HG03135 (cell line): ENCODE measurements around the gene MORN1.
A peak's percentile ranks its signal among the peaks of the same experiment; 100 is the strongest.

Experiments
- ATAC-seq: cut with Tn5 transposase; IDR thresholded peaks from one replicate; pipeline ENCODE4 v1.9.1; 2021; ENCODE audit warnings: mild to moderate bottlenecking, moderate library complexity; ENCODE audit not compliant: unreplicated experiment

MORN1 gene

DNA sequence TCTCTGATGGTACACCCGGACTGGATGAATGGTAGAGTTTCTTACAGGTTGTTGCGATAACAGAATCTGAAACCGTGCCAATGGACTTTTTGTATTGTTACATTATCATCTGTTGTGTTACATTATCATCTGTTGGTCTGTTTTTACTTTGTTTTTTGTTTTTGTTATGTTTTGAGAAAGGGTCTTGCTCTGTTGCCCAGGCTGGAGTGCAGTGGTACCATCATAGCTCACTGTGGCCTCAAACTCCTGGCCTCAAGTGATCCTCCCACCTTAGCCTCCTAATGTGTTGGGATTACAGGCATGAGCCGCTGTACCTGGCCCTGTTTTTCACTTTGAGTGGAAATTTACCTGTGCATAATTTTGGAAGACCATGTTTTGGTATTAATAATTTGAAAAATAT lies 31.2 kb upstream of the MORN1 start:
- ATAC-seq = no peak

DNA sequence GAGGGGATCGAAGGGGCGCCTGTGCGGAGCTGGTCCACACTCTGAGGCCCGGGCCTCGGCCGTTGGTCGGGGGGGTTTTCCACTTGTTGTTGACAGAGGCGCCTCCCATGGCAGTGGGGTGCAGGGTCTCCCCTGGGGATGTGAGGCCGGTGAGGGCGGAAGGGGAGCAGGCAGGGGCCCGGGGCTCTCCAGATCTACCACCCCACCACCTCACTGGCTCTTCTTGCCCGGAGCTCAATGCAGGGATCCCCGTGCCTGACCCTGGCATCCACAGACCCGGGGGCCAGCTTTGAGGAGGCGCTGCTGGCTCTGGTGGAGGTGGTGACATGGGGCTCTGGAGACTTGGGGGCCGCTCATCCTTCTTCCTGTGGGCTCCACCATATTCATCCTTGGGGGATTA lies 28.1 kb upstream of the MORN1 start:
- ATAC-seq = no peak

DNA sequence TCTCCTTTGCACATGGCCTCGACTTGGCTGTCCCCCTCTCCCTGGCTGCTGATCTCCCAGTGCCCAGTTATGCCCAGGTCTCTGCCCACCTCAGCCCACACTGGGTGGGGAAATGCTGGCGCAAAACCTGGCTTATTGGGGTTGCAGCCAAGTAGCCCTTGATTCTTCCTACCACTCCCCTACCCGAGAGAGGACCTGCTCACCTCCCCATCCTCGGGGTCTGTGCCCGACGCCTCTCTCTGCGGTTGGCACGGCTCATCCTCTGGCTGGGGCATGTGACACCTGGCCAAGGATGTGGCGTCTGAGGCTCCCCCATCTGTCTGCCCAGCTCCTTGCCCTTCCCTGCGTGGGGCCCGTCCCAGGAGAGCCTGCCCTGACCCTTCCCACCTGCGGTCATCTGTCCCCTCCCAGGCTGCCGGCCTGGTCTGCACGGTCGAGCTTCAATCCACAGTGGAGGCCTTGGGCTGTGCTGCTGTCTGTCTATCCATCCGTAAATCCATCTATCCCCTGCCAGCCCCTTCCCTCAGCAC lies 27.5 kb upstream of the MORN1 start:
- no peak for ATAC-seq

DNA sequence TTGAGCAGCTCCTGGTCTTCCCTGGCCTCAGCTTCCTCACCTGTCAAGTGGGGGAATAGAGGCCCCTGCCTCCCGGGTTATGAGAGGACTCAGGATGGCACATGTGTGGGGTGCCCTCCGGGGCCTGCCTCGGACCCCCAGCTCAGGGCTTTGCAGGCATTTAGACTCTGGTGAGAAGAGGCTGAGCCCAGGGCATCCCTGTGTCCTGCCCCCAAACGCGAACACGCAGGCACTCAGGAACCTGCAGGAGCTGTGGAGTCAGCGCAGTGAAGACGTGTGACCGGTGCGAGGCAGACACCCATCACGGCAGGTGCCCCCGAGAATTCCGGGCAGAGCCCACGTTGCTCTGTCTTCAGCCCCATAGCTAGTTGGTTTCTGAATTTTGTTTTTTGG lies 26.5 kb upstream of the MORN1 start:
- ATAC-seq = no peak

DNA sequence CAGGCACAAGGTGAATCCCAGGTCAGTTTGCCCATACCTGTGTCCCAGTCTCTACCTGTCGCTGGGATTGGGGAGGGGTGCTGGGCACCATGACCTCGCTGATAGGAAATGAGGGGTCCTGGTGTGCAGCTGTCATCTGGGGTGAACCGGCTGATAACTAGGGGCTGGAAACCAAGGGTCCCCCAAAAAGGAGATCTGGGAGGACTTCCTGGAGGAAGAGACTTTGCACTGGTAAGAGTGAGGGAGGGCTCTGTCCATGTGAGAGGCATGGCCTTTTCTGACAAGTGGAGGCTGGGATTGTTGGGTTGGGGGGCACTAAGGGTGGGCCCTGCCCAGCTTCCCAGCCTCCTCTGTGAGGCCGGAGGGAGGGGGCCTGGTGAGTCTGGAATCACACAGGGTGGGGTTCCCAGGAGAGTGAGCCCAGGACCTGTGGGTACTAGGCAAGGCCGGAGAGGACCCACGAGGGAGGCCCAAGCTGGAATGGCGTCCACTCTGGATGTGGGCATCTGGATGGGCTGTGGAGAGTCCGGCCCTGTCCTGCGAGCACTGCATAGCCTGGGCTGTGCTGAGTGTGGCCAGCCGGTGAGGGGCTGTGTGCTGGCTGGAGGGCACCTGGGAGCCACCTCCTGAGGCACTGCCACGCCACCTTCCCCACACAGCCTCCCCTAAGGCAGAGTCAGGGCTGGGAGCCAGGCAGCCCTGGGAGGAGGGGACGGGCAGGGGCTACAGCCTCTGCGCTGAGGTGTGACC lies 25.9 kb upstream of the MORN1 start:
- ATAC-seq = no peak

DNA sequence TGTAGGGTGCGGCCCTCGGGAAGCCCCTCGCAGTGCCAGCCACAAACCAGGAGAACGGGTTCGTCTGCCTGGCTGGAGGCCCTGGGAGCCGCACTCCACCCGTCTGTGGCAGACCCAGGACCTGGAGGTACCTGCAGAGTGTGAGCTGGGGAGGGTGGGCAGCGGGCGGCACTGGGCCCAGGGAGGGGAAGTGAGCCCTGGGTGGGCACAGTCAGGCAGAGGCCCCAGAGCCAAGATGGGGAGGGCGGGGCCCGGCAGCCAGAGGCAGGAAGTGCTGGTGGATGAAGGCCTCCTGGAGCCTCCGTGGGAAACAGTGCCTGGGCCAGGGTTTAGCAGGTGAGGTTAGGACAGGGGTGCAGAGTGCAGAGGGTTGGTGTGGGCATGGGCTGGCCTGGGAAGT lies 25.0 kb upstream of the MORN1 start:
- no peak for ATAC-seq

DNA sequence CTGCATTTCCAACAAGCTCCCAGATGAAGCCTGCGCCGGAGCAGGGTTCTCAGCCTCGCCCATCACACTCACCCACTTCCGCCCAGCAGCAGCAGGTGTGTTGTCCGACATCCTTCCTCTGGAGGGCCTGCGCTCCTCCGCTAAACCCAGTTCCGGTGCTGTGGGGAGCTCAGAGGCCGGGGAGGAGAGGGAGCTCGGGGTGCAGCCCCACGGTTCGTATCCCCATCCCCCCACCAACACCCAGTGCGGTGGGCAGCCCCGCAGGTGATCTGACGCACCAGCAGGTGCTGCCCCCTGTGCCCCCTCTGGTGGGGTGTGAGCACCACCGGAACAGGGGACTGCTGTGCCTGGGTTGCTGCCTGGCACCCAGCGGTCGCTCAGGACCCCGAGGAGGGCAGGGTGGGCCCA lies 24.5 kb upstream of the MORN1 start:
- no peak for ATAC-seq

DNA sequence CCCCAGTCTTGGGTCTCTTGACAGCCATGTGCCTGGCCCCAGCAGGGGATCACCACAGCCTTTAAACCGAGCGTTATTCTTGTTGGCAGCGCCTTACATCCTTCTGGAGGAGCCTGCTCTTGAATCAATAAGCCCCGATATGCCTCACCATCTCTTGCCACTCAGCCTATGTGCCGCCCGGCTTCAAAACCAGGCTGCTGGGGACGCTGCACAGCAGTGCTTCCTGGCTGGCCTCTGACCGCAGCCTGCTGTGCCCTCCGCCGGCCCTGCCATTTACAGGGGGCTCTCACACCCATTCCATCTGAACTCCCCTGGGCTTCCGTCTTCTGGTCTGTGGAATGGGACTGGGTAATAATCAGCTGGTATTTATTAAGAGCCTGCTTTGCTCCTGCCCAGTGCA lies 24.0 kb upstream of the MORN1 start:
- ATAC-seq = no peak

DNA sequence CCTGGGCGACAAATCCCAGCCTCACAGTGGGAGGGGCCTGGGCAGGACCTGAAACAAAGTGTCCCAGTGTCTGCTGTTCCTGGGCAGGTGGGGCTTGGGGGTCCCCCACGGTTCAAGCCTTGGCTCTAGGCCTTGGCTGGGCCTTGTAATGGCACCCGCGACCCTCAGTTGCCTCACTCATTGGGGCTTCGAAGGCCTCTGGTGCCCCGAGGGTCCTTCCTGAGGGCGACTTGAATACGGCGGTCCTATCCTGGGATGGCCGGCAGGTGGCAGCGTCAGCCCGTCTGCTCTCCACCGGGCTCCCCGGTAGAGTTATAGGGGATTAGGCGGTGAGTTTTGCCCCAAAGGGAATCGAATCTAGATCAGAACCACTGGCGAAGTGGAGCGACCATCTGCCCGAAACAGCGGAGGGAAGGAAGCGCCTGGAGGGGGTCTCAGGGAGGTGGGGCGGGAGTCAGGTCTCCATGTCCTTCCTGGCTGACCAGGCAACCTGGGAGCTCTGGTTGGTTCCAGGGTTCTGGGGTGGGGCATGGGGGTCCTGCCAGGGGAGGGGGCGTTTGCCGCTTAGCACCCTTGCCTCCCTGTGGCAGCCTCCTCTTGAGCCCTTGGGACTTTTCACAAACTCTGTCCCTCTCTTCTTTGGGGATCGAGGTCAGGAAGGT lies 23.1 kb upstream of the MORN1 start:
- ATAC-seq = no peak

DNA sequence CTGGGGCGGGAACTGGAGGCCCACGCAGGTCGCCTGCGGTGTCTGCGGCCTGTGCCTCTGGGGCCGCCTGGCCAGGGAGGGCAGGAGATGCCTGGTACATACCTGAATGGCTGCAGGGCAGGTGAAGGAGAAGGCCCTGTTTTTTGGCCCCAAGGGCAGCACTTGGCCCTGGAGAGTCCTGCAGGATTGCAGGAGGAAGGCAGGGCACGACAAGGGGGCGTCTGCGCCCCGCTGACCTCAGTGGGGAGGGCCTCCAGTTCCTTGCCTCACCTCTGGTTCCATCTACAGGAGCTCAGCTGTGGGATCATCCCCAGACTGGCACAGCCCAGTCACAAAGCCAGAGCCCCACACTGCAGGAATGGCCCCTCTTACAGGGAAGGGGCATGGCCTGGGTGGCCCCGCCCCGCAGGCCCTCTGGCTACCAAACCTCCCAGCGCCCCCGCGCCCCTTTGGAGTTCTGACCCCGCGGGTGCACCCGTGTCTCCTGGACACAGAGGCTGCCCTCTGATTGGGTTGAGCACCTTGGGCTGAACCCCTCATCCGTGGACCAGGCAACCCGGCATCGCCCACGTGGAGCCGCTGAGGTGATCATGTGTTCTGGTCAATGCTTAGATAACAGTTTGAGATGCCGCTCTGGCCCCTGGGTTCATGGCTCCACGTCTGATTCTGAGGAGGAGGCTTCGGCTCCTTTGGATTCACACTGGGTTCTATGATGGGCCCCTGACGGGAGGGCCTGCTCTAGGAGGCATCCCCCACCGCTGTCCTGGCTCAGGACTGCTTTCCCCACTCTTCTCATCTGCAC lies 22.3 kb upstream of the MORN1 start:
- no peak for ATAC-seq

DNA sequence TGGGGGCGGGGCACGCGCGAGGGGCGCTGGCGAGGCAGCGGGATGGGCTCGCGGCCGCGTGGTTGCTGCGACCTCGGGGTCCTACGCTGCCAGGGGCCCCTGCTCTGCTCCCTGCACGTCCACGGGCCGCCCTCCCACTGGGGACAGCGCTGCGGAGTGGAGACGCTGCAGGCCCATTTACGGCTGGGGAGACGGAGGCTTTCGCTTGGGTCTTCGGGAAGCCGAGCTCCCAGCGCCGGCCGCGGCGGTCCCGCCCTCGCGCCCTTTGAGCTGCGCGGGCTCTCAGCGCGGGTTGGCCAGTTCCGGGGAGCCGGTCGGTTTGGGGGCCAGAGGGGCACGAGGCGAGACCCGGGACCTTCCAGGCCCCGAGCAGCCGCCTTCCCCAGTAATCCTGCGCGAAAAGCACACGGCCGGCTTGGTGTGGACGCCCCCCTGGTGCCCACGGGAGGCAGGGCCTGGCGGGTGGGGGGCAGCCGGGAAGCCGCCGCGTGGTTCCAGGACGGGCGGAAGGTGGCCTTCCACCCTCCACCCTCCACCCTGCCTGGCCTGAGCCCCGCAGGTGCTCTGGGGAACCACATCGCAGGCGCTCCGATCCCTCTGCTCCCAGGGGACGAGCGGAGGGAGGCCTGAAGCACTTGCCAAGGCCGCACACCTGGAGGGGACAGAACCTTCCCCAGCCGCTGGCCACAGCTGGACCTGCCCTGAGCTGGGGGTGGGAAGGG lies 21.6 kb upstream of the MORN1 start:
- ATAC-seq = peak; percentile 18

DNA sequence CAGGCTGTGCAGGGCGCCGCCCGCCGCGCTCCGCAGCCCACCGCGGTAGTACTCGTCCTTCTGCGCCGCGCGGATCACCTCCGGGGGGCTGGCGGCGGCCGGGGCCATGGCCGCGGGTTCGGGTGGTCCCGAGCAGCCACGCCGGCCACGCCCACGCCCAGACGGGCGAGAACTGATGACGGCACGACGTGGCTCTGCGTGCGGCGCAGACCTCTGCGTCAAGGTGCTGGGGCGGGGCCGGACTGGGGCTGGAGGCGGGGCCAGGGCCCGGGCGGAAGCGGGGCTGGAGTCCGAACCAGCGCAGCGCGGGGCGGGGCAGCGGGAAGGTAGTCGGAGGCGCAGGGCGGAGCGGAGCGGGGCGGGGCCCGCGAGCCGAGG lies 21.0 kb upstream of the MORN1 start, which contains the start of gene PEX10:
Gene PEX10, minus strand, starts transcription at position 170 of the 378 bp plus-strand sequence. Its CDS starts 62 bp downstream, at position 108.
- ATAC-seq = peak; percentile 78

DNA sequence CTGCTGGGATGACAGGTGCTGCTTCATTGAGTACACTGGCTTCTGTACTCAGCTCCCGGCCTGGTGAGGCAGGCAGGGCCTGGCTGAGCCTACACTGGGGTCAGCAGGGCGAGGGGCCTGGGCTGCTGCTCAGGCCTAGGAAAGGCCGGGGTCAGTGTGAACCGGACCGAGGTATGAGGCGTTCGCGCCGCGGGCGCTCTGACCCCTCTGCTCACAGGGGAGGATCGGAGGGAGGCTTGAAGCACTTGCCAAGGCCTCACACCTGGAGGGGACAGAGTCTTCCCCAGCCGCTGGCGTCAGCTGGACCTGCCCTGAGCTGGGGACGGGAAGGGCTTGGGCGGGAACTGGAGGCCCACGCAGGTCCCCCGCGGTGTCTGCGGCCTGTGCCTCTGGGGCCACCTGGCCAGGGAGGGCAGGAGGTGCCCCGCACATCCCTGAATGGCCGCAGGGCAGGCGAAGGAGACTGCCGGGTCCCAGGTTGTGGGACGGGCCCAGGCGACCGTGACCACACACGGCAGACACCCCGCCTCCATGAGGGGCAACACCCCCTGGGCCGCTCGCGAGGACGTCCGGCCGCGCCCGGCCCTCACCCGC lies 20.5 kb upstream of the MORN1 start:
- peak; percentile 34 for ATAC-seq

DNA sequence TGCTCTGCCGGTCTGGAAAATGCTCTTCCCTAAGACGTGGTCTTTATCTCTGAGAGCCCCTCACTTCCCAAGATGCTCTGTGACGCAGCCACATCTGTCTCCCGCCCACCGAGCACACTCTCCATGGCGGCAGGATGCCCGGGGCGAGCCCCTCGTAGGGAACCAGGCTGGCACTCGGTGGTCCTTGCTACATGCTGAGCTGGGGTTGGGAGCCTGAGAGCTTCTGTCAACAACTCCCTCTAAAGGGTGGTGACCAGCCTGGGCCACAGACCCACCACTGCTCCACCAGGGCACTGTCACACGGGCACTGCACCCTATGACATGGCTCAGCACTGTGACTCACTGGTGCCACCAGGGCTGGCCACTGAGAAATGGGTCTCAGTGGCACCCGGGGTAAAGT lies 18.4 kb upstream of the MORN1 start:
- no peak for ATAC-seq

DNA sequence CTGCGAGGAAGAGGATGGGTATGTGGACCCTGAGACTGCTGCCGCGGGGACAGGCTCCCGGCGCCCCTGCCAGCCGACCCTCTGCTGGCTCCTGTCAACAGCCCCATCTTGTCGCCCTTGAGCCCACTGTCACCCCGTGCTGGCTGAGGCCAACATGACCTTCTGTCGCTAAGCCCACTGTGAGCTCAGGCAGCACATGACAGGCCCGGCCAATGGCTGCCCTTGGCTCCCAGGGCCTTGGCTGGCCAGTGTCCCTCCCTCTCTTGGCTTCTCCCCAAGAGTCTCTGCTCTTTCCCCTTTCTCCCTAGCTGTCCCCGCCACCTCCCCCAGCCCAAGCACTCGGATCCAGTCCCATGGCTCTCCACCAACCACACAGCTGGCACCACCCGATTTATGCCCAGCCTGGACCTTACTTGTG lies 17.5 kb upstream of the MORN1 start:
- ATAC-seq = no peak

DNA sequence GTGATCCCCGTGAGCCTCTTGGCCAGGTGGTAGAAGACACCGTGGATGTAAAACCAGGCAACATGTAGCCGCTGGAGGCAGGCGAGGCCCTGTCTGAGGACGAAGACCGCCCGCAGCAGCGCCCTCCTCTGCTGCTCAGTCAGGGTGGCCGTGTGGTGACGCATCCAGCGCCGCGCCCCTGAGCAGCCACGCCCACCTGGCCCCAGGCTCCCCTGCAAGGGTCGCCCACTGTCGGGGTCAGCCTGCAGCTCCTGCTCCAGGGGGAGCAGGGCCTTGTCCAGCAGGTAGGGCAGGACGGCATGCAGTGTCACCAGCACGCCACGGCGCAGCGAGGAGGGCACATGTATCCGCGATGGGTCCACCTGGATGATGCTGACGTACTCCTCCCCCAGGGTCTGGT lies 17.1 kb upstream of the MORN1 start:
- ATAC-seq = no peak

DNA sequence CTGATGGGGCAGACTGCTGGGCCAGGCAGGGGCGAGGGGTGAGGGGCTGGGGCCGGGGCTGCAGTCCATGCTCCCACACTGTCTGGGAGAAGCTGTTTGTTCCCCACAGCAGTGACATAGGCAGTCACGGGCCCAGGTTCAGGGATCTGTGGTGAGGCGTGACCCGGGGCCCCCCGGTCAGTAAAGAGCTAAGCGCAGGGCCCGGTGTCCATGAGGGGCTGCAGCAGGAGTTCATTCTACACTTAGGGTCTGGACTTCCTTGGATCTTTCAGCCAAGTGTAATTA lies 16.6 kb upstream of the MORN1 start:
- ATAC-seq = no peak

DNA sequence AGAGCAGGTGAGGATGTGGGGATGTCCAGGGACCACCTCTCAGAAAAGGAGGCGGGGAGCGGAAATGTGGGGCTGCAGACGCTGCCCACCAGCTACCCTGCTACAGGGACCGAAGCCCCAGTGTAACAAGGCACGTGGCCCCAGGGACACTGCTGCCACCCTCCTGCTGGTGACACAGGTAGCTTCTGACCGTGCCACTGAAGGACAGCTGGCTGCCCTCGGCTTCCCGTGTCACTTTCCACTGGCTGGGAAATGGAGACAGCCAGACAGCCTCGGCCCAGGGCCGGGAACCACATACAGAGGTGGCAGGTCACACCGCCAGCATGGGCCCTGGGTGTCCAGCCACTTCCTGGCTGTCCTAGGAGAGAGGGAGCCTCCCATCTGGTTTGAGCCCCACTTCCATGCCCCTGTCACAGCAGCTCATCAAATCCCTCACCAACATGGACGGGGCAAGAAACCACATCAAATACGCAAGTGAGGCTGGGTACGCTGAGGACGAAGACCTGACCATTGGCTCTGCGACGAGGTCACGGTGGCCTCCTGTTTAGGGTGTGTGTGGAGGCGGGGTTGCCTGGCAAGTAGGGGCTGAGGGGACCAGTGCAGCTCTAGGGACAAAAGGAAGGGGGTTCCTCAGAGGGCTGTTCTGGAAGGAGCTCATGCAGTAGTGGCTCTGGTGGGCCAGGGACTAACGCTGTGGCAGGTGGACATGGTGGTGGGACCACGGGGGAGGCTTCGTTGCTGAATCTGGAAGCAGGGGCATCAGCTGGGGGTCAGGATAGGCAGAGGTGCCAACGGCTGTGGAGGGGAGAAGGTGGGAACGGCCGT lies 16.0 kb upstream of the MORN1 start:
- no peak for ATAC-seq

DNA sequence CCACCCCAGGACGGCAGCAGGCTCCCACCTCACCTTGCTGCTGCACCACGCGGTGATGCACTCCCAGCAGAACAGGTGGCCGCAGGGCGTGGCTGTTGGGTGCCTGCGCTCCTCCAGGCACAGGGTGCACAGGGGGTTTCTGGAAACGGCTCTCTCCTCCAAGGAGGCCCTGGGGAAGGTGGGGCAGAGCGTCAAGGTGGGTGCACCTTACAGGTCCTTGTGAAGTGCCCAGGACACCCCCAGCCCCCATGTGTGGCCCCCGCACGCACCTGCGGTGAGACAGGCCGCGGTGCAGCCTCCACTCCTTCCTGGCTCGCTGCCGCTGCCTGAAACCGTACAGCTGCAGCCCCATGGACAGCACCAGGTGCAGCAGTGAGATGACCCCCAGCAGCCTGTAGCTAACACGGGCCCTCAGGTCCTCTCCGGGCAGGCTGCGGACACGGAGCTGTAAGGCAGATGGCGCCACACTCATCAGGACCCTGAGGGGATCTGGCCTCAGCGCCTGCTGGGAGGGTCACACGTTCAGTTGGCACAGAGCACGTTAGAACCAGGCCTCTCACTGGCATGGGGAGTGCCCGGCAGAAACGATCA lies 15.2 kb upstream of the MORN1 start:
- ATAC-seq = no peak
